Stimulated activated CD4-positive, alpha-beta T cell treated with anti-CD3 and anti-CD28 coated beads, TNF-alpha, amount 100 ng/mL, for 48 hours (primary cell): ENCODE results near the gene MYO7B.

ENCODE experiments used
- DNase-seq, 3 donors: peaks; one replicate each; pipeline ENCODE4 v3.0.0-alpha.2; 2020; ENCODE audit warnings: low read depth in 3 of 3

The MYO7B gene

GRCh38 chr2:127609031-127609751, 73.7 kb downstream of the MYO7B start:
- DNase-seq, result no peak

- no peak for DNase-seq
Measured at GRCh38 chr2:127609818-127610217, 74.3 kb downstream of the MYO7B start.

GRCh38 chr2:127610561-127610960, 75.1 kb downstream of the MYO7B start:
- no peak for DNase-seq

- DNase-seq, result no peak
Measured at GRCh38 chr2:127611076-127611925, 75.8 kb downstream of the MYO7B start.

GRCh38 chr2:127612111-127612822, 76.8 kb downstream of the MYO7B start:
- DNase-seq, result no peak

GRCh38 chr2:127614246-127614645, 78.8 kb downstream of the MYO7B start:
- no peak for DNase-seq

GRCh38 chr2:127614731-127615130, 79.2 kb downstream of the MYO7B start:
- DNase-seq, result no peak

GRCh38 chr2:127615511-127616166, 80.2 kb downstream of the MYO7B start:
- no peak for DNase-seq

- no peak for DNase-seq
Measured at GRCh38 chr2:127618551-127619202, 83.2 kb downstream of the MYO7B start.

GRCh38 chr2:127619203-127619590, 83.7 kb downstream of the MYO7B start:
- no peak for DNase-seq

- no peak for DNase-seq
Measured at GRCh38 chr2:127619877-127620705, 84.6 kb downstream of the MYO7B start.

- DNase-seq, result no peak
Measured at GRCh38 chr2:127620866-127621265, 85.4 kb downstream of the MYO7B start.

GRCh38 chr2:127621981-127622431, 86.5 kb downstream of the MYO7B start:
- DNase-seq, result no peak

GRCh38 chr2:127622561-127623387, 87.3 kb downstream of the MYO7B start:
- no peak for DNase-seq

GRCh38 chr2:127623388-127624319, 88.2 kb downstream of the MYO7B start:
- DNase-seq, result no peak

GRCh38 chr2:127624320-127624755, 88.9 kb downstream of the MYO7B start:
- no peak for DNase-seq

- no peak for DNase-seq
Measured at GRCh38 chr2:127624756-127625571, 89.5 kb downstream of the MYO7B start.
